K562 (cell line): ENCODE measurements around the gene CDYL2. TPM values are rescaled to one million over a fixed set of nuclear protein-coding genes. Genes with fewer than 3 reads are reported as not detected.

Source experiments
- CEBPB ChIP-seq: fragments of 450-650 bp; IDR thresholded peaks from 2 replicates; pipeline ENCODE4 v1.6.1; 2016; ENCODE audit warnings: missing genetic modification characterization, missing compliant biosample characterization
- PML ChIP-seq: IDR thresholded peaks from 2 replicates; pipeline ENCODE4 v1.6.1; 2012; ENCODE audit warnings: low read length, inconsistent platforms
- RBM15 ChIP-seq: fragments of 200-400 bp; formaldehyde crosslinking; IDR thresholded peaks from 2 replicates; pipeline ENCODE4 v1.6.1; 2018; ENCODE audit warnings: mild to moderate bottlenecking, low read length, moderate library complexity; ENCODE audit not compliant: insufficient read depth
- ZBTB40 ChIP-seq, 2 experiments: fragments of 450-650 bp in 1 of 2; sonication (generic) in 1 of 2; formaldehyde crosslinking in 1 of 2; IDR thresholded peaks; 2 replicates each; pipeline versions ENCODE4 v1.7.1 to v1.9.0; 2016 to 2022; ENCODE audit warnings: inconsistent platforms in 1 of 2, mild to moderate bottlenecking in 1 of 2, missing genetic modification reagents in 1 of 2
- ZNF134 ChIP-seq: fragments of 250-450 bp; sonication (Bioruptor Pico); conservative IDR thresholded peaks from 2 replicates; pipeline ENCODE4 v1.4.0; 2020
- polyA plus RNA-seq, 8 experiments: library from polyadenylated mRNA; depleted of rRNA in 4 of 8; stranded (reverse) in 5 of 8; unstranded in 3 of 8; fragments of >200 nt; fragmentation: Nextera tagmentation in 2 of 8; fragmentation: Illumina TruSeq in 1 of 8; extraction: Ambion mirVana in 2 of 8; extraction: Trizol in 1 of 8; gene quantifications; 2 replicates each; pipeline versions ENCODE4 v1.2.1 to v1.2.3, GENCODE V29; 2011 to 2014; ENCODE audit warnings: inconsistent platforms in 1 of 8, missing spikeins in 1 of 8
- total RNA-seq, 7 experiments: library from RNA; depleted of rRNA in 6 of 7; stranded (reverse); fragments of >200 nt in 6 of 7; fragmentation: Illumina TruSeq in 2 of 7; extraction: Trizol in 2 of 7; gene quantifications; 2 replicates each; pipeline versions ENCODE4 v1.2.1 to v1.2.3, GENCODE V29; 2011 to 2021; ENCODE audit warnings: low replicate concordance in 1 of 7

The CDYL2 gene
- total and polyA plus RNA-seq, 9 of the 15 experiments (the other 6 are each of a cell fraction or from before 2014, with no cell fraction given) = under 0.01 to 0.04 (median 0.01) TPM; not detected in 6

- TF ChIP-seq ZBTB40 (IDR thresholded peaks at IDR 0.05) (no peak), ZBTB40 (CRISPR knock-in tag; IDR thresholded peaks at IDR 0.05) (no peak), RBM15 (no peak), ZNF134 (CRISPR knock-in tag) (no peak), CEBPB (tag) (no peak), PML (no peak)
These were observed 62.1 kb downstream of the CDYL2 start (continued) for GRCh38 chr16:80742331-80742730.
